ENCODE results near the gene HOXC4. TPM values are rescaled to one million over a fixed set of nuclear protein-coding genes. Genes with fewer than 3 reads are reported as not detected.

Gene HOXC4
- total and polyA plus RNA-seq, 2 of the 4 experiments (the other 2 are of a cell fraction) = under 0.01 to 0.26 TPM

GRCh38 chr12:54010972-54011664, 42.5 kb upstream of the HOXC4 start:
- Histone ChIP-seq H3K4ac (ENCODE audit: low read depth, low read length) (no peak overlapping the region), H2AFZ (replicated peaks; ENCODE audit: low read length, poor library complexity) (no peak overlapping the region), H2AK9ac (replicated peaks; ENCODE audit: low read depth, low read length, poor library complexity) (no peak overlapping the region), H3K27me3 (ENCODE audit: control insufficient read depth, insufficient read depth, low read length) (peaks cover 90% of the 10 kb centered on the region), H4K8ac (ENCODE audit: low read depth in 2 of 2, low read length in 2 of 2) (no peak overlapping the region), H2BK120ac (ENCODE audit: low read depth, low read length) (no peak overlapping the region), H3K27ac (ENCODE audit: insufficient read depth, low read length) (no peak overlapping the region), H3K79me1 (ENCODE audit: low read depth in 1 of 2, low read length in 2 of 2) (no peaks in the 10 kb centered on the region), H3K4me1 (ENCODE audit: control insufficient read depth, insufficient read depth, low read length) (no peaks in the 10 kb centered on the region), H4K20me1 (ENCODE audit: insufficient read depth, low read length) (no peaks in the 10 kb centered on the region), H3K56ac (ENCODE audit: extremely low read depth, insufficient read depth, low read length) (no peak overlapping the region), H3K4me2 (ENCODE audit: low read depth, low read length) (no peak overlapping the region), H3K9me1 (ENCODE audit: insufficient read depth, low read length) (no peaks in the 10 kb centered on the region), H3K9ac (ENCODE audit: low read depth, low read length) (no peak overlapping the region), H2BK20ac (ENCODE audit: low read depth, low read length) (no peak overlapping the region), H3K36me3 (ENCODE audit: control insufficient read depth, insufficient read depth, low read length) (no peaks in the 10 kb centered on the region), H3K14ac (replicated peaks; ENCODE audit: low read depth, low read length) (no peak overlapping the region), H2BK15ac (ENCODE audit: low read depth, low read length) (no peak overlapping the region), H2BK5ac (ENCODE audit: low read depth, low read length, poor library complexity, severe bottlenecking) (no peak overlapping the region), H3K23ac (ENCODE audit: low read depth, low read length) (no peak overlapping the region), H3K9me3 (ENCODE audit: control insufficient read depth, insufficient read depth, low read length) (peaks cover 4% of the 10 kb centered on the region), H3K18ac (ENCODE audit: low read depth, low read length) (no peak overlapping the region), H4K5ac (ENCODE audit: low read depth, low read length) (no peak overlapping the region), H2AK5ac (ENCODE audit: low read depth, low read length) (no peak overlapping the region), H4K91ac (ENCODE audit: insufficient read depth, low read depth, low read length) (no peak overlapping the region), H3K4me3 (ENCODE audit: insufficient read depth, low read depth, low read length) (no peak overlapping the region)
- no peak for TF ChIP-seq CHD1 (IDR thresholded peaks at IDR 0.05; ENCODE audit: low read depth, low read length)
- TF ChIP-seq MAFK (IDR thresholded peaks at IDR 0.05; ENCODE audit: low read depth, low read length) = no peak
- TF ChIP-seq MAZ (IDR thresholded peaks at IDR 0.05; ENCODE audit: borderline replicate concordance, low read depth, low read length) = no peak
- no peak for TF ChIP-seq CTCF (conservative IDR thresholded peaks at IDR 0.05; ENCODE audit: low read depth, low read length)
- no peak for TF ChIP-seq RFX5 (IDR thresholded peaks at IDR 0.05; ENCODE audit: low read depth, low read length)
- TF ChIP-seq BHLHE40 (IDR thresholded peaks at IDR 0.05; ENCODE audit: low read depth, low read length) = no peak
- TF ChIP-seq, protein P1, sequence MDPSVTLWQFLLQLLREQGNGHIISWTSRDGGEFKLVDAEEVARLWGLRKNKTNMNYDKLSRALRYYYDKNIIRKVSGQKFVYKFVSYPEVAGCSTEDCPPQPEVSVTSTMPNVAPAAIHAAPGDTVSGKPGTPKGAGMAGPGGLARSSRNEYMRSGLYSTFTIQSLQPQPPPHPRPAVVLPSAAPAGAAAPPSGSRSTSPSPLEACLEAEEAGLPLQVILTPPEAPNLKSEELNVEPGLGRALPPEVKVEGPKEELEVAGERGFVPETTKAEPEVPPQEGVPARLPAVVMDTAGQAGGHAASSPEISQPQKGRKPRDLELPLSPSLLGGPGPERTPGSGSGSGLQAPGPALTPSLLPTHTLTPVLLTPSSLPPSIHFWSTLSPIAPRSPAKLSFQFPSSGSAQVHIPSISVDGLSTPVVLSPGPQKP (IDR thresholded peaks at IDR 0.05; ENCODE audit: borderline replicate concordance, low read depth, low read length) = no peak
- TF ChIP-seq, protein P2, sequence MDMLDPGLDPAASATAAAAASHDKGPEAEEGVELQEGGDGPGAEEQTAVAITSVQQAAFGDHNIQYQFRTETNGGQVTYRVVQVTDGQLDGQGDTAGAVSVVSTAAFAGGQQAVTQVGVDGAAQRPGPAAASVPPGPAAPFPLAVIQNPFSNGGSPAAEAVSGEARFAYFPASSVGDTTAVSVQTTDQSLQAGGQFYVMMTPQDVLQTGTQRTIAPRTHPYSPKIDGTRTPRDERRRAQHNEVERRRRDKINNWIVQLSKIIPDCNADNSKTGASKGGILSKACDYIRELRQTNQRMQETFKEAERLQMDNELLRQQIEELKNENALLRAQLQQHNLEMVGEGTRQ (IDR thresholded peaks at IDR 0.05; ENCODE audit: low read depth, low read length) = no peak
- TF ChIP-seq MXI1 (IDR thresholded peaks at IDR 0.05; ENCODE audit: borderline replicate concordance, low read depth, low read length) = no peak
- no peak for TF ChIP-seq NFE2L2 (IDR thresholded peaks at IDR 0.05; ENCODE audit: low read depth, low read length)
- TF ChIP-seq POLR2A (IDR thresholded peaks at IDR 0.05; ENCODE audit: low read depth, low read length) = no peak
- ChIA-PET CTCF (interaction anchor here (1.0 to 1.6 kb wide), 2 partner anchors 59 to 190 kb away, joined by 3 read pairs; no protein-coding TSS in a partner anchor), POLR2A (ENCODE audit: unreplicated experiment) (interaction anchor here (0.6 kb wide), 1 partner anchor 123 kb away, joined by 3 read pairs; no protein-coding TSS in a partner anchor)
- DNase-seq = no peak
- dilution Hi-C loops (cut with HindIII; ENCODE audit: low sequenced_read_pairs, unreplicated experiment) (no loop called here), intact Hi-C loops (cut with micrococcal nuclease) (no loop called here), in situ Hi-C loops (cut with MboI; ENCODE audit: low sequenced_read_pairs) (no loop called here)
- ATAC-seq (ENCODE audit: low read depth) = no peak
- WGBS, 2 experiments (ENCODE audit: extremely low coverage in 2 of 2, insufficient read length in 1 of 2) = 0% methylated on average over 4 of the region's 17 CpGs; no CpG with 5 or more reads in 1 of the 2 experiments
- no TSS peak for BruUV-seq (replicated peaks)
